Astrocyte (in vitro differentiated cells and primary cell): ENCODE measurements around the gene ASIC3. TPM values are rescaled to one million over a fixed set of nuclear protein-coding genes. Genes with fewer than 3 reads are reported as not detected.

ENCODE experiments used
- DNase-seq: peaks from one replicate; pipeline ENCODE4 v3.0.0-alpha.2; 2010; ENCODE audit warnings: low read depth
- FAIRE-seq: peaks from 2 replicates; lab custom pipeline; 2011; peaks lifted over from hg19 to GRCh38; lab: Jason Lieb, UNC
- H2AFZ ChIP-seq: 2 replicates; pipeline ENCODE4 v1.6.0; 2012; ENCODE audit warnings: low read depth, low read length, inconsistent platforms
- H3K27ac ChIP-seq: 2 replicates; pipeline ENCODE4 v1.5.1; 2011; ENCODE audit warnings: low read depth, low read length, inconsistent platforms
- H3K27me3 ChIP-seq: 2 replicates; pipeline ENCODE4 v1.6.0; 2011; ENCODE audit warnings: low read length, inconsistent platforms; ENCODE audit not compliant: insufficient read depth
- H3K36me3 ChIP-seq: 2 replicates; pipeline ENCODE4 v1.5.1; 2011; ENCODE audit warnings: low read length, inconsistent platforms; ENCODE audit not compliant: insufficient read depth
- H3K4me1 ChIP-seq: 2 replicates; pipeline ENCODE4 v1.5.1; 2011; ENCODE audit warnings: low read length, inconsistent platforms; ENCODE audit not compliant: insufficient read depth
- H3K4me2 ChIP-seq: 2 replicates; pipeline ENCODE4 v1.6.0; 2012; ENCODE audit warnings: low read length, inconsistent platforms
- H3K4me3 ChIP-seq: 2 replicates; pipeline ENCODE4 v1.5.1; 2011; ENCODE audit warnings: low read depth, mild to moderate bottlenecking, low read length, inconsistent platforms; ENCODE audit not compliant: insufficient read depth
- H3K79me2 ChIP-seq: 2 replicates; pipeline ENCODE4 v1.6.0; 2012; ENCODE audit warnings: mild to moderate bottlenecking, low read length, inconsistent platforms; ENCODE audit not compliant: insufficient read depth
- H3K9ac ChIP-seq: 2 replicates; pipeline ENCODE4 v1.6.0; 2012; ENCODE audit warnings: mild to moderate bottlenecking, low read length, inconsistent platforms
- H3K9me3 ChIP-seq: 2 replicates; pipeline ENCODE4 v1.5.1; 2012; ENCODE audit warnings: low read depth, mild to moderate bottlenecking, low read length, inconsistent platforms; ENCODE audit not compliant: insufficient read depth
- H4K20me1 ChIP-seq: 2 replicates; pipeline ENCODE4 v1.6.0; 2012; ENCODE audit warnings: low read length, inconsistent platforms; ENCODE audit not compliant: insufficient read depth
- H3K27ac Mint-ChIP-seq: one replicate; pipeline ENCODE4 v1.8.0; 2021; ENCODE audit warnings: mild to moderate bottlenecking, mixed read lengths; ENCODE audit not compliant: unreplicated experiment
- H3K27me3 Mint-ChIP-seq: one replicate; pipeline ENCODE4 v1.8.0; 2021; ENCODE audit warnings: low read depth, mixed read lengths; ENCODE audit not compliant: unreplicated experiment
- H3K36me3 Mint-ChIP-seq: one replicate; pipeline ENCODE4 v1.8.0; 2021; ENCODE audit warnings: low read depth, mixed read lengths; ENCODE audit not compliant: unreplicated experiment
- H3K4me1 Mint-ChIP-seq: one replicate; pipeline ENCODE4 v1.8.0; 2021; ENCODE audit warnings: low read depth, mixed read lengths; ENCODE audit not compliant: unreplicated experiment
- H3K4me3 Mint-ChIP-seq: one replicate; pipeline ENCODE4 v1.8.0; 2021; ENCODE audit warnings: mild to moderate bottlenecking, moderate library complexity, mixed read lengths; ENCODE audit not compliant: unreplicated experiment
- H3K9me3 Mint-ChIP-seq: one replicate; pipeline ENCODE4 v1.8.0; 2021; ENCODE audit warnings: mild to moderate bottlenecking, mixed read lengths; ENCODE audit not compliant: unreplicated experiment
- EZH2 ChIP-seq: IDR thresholded peaks from 2 replicates; pipeline ENCODE4 v1.6.1; 2012; ENCODE audit warnings: mild to moderate bottlenecking, low read length, inconsistent platforms; ENCODE audit not compliant: insufficient read depth
- total RNA-seq: library from RNA; stranded (reverse); gene quantifications from 2 replicates; pipeline ENCODE4 v1.2.1, GENCODE V29; 2021
- TF ChIP-seq, protein P1 (sequence below): IDR thresholded peaks from 2 replicates; pipeline ENCODE4 v1.5.1; 2011; ENCODE audit warnings: low read depth, mild to moderate bottlenecking, inconsistent platforms, low read length, moderate library complexity; ENCODE audit not compliant: insufficient read depth

Gene ASIC3
- total RNA-seq, 1 donor from 2014 or later, result 3.9 TPM

DNA sequence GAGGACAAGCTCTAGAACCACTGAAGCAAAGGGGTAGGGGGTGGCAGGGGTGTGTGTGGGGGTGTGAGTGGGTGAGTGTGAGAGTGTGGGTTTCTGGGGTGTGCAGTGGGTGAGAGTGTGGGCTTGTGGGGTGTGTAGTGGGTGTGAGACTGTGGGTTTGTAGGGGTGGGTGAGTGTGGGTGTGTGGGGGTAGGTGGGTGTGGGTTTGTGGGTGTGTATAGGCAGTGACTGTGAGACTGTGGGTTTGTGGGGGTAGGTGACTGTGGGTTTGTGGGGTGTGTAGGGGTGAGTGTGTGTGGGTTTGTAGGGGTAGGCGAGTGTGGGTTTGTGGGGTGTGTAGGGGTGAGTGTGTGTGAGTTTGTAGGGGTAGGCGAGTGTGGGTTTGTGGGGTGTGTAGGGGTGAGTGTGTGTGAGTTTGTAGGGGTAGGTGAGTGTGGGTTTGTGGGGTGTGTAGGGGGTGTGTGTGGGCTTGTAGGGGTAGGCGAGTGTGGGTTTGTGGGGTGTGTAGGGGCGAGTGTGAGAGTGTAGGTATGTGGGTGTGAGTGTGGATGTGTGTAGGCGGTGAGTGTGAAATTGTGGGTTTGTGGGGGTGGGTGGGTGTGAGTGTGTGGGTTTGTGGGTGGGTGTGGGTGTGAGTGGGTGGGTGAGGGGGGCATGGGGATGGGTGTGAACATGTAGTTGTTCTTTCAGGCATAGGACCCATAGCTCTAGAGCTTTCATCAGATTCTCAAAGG is 48.7 kb upstream of the ASIC3 start:
- Histone ChIP-seq H4K20me1 (no peaks in the 10 kb centered on the region), H3K4me1 (no peaks in the 10 kb centered on the region), H2AFZ (no peak overlapping the region), H3K4me3 (no peak overlapping the region), H3K27me3 (peaks cover 4% of the 10 kb centered on the region), H3K9ac (no peak overlapping the region), H3K27ac (no peak overlapping the region), H3K36me3 (no peaks in the 10 kb centered on the region), H3K4me2 (no peak overlapping the region), H3K79me2 (no peaks in the 10 kb centered on the region), H3K9me3 (no peaks in the 10 kb centered on the region)
- DNase-seq (no peak), FAIRE-seq (no peak)
- Mint-ChIP-seq H3K4me1 (no peaks in the 10 kb centered on the region), H3K27me3 (peaks cover 20% of the 10 kb centered on the region), H3K9me3 (no peaks in the 10 kb centered on the region), H3K27ac (no peak overlapping the region), H3K4me3 (no peak overlapping the region), H3K36me3 (no peaks in the 10 kb centered on the region)
- TF ChIP-seq, protein P1, sequence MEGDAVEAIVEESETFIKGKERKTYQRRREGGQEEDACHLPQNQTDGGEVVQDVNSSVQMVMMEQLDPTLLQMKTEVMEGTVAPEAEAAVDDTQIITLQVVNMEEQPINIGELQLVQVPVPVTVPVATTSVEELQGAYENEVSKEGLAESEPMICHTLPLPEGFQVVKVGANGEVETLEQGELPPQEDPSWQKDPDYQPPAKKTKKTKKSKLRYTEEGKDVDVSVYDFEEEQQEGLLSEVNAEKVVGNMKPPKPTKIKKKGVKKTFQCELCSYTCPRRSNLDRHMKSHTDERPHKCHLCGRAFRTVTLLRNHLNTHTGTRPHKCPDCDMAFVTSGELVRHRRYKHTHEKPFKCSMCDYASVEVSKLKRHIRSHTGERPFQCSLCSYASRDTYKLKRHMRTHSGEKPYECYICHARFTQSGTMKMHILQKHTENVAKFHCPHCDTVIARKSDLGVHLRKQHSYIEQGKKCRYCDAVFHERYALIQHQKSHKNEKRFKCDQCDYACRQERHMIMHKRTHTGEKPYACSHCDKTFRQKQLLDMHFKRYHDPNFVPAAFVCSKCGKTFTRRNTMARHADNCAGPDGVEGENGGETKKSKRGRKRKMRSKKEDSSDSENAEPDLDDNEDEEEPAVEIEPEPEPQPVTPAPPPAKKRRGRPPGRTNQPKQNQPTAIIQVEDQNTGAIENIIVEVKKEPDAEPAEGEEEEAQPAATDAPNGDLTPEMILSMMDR, result no peak
- no peak for TF ChIP-seq EZH2

DNA sequence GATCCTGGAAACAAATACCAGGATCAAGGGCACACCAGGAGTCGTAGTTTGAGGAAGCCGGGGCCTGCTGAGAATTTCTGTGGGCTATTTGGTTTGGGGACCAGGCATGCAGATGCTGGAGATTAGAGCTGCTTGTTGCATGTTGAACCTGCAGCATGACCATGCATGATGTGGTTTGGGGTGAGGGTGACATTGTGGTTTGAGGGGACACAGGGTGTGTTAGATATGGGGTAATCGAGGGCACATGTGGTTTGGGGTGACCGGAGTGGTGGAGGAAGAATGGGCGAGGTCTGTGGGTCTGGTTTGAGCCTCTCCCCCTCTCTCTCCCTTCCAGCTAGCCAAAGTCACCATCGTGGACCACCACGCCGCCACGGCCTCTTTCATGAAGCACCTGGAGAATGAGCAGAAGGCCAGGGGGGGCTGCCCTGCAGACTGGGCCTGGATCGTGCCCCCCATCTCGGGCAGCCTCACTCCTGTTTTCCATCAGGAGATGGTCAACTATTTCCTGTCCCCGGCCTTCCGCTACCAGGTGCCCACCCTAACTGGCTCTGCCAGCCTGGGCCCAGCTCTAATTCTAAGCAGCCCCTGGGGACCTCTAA is 47.3 kb upstream of the ASIC3 start:
- no peaks in the 10 kb centered on the region for H3K4me1 Mint-ChIP-seq
- no peaks in the 10 kb centered on the region for H3K36me3 ChIP-seq
- no peaks in the 10 kb centered on the region for H4K20me1 ChIP-seq
- H3K9me3 Mint-ChIP-seq, result no peaks in the 10 kb centered on the region
- peaks cover 4% of the 10 kb centered on the region for H3K27me3 ChIP-seq
- no peak overlapping the region for H3K4me3 Mint-ChIP-seq
- FAIRE-seq, result no peak
- H3K9ac ChIP-seq, result no peak overlapping the region
- H3K4me3 ChIP-seq, result no peak overlapping the region
- no peak for DNase-seq
- H3K79me2 ChIP-seq, result no peaks in the 10 kb centered on the region
- H3K4me2 ChIP-seq, result no peak overlapping the region
- no peak overlapping the region for H3K27ac Mint-ChIP-seq
- H3K9me3 ChIP-seq, result no peaks in the 10 kb centered on the region
- H3K27ac ChIP-seq, result no peak overlapping the region
- TF ChIP-seq EZH2, result no peak
- TF ChIP-seq, protein P1, result no peak
- H3K27me3 Mint-ChIP-seq, result peaks cover 30% of the 10 kb centered on the region
- H3K4me1 ChIP-seq, result no peaks in the 10 kb centered on the region
- no peaks in the 10 kb centered on the region for H3K36me3 Mint-ChIP-seq
- H2AFZ ChIP-seq, result no peak overlapping the region

DNA sequence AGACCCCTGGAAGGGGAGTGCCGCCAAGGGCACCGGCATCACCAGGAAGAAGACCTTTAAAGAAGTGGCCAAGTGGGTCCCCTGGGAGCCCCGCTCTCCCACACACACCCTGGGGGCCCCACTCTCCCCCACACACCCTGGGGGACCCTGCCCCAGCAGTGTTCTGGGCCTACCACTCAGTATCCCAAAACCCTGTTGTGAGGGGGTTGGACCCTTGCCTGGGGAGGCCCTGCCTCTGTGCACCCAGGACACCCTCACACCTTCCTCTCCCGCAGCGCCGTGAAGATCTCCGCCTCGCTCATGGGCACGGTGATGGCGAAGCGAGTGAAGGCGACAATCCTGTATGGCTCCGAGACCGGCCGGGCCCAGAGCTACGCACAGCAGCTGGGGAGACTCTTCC is 46.8 kb upstream of the ASIC3 start:
- Histone ChIP-seq H3K4me3 (no peak overlapping the region), H3K4me1 (no peaks in the 10 kb centered on the region), H3K27ac (no peak overlapping the region), H4K20me1 (no peaks in the 10 kb centered on the region), H3K36me3 (no peaks in the 10 kb centered on the region), H3K27me3 (peaks cover 4% of the 10 kb centered on the region), H3K4me2 (no peak overlapping the region), H3K9ac (no peak overlapping the region), H3K9me3 (no peaks in the 10 kb centered on the region), H2AFZ (no peak overlapping the region), H3K79me2 (no peaks in the 10 kb centered on the region)
- H3K4me1 Mint-ChIP-seq, result no peaks in the 10 kb centered on the region
- H3K9me3 Mint-ChIP-seq, result no peaks in the 10 kb centered on the region
- H3K4me3 Mint-ChIP-seq, result no peak overlapping the region
- FAIRE-seq, result no peak
- no peak for TF ChIP-seq EZH2
- TF ChIP-seq, protein P1, result no peak
- peaks cover 33% of the 10 kb centered on the region for H3K27me3 Mint-ChIP-seq
- H3K27ac Mint-ChIP-seq, result no peak overlapping the region
- H3K36me3 Mint-ChIP-seq, result no peaks in the 10 kb centered on the region
- DNase-seq, result no peak
